ENCODE data around the gene LYPLAL1. TPM values are rescaled to one million over a fixed set of nuclear protein-coding genes. Genes with fewer than 3 reads are reported as not detected.

LYPLAL1 gene
- total and polyA plus RNA-seq, 2 of the 4 experiments (the other 2 are of a cell fraction) = 4.8 to 7.5 TPM

DNA sequence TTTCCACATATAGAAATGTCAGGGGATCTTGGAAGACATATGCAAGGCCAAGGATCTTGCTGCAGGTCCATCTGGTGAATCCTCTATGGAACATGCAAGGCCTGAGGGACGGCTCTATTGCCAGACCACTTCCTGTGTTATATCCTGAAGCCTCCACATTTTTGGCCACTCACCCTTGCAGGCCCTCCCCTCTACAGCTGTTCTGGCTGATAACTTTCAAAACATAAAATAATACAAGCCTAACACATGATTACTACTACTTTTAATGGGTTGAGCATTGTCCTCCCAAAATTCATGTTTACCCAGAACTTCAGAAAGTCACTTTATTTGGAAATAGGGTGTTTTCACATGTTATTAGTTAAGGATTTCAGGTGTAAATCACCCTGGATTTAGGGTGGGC, 18.5 kb upstream of the LYPLAL1 start:
- in situ Hi-C loops (cut with MboI; ENCODE audit: low sequenced_read_pairs) (no loop called here), intact Hi-C loops (cut with micrococcal nuclease) (no loop called here), dilution Hi-C loops (cut with HindIII; ENCODE audit: low sequenced_read_pairs, unreplicated experiment) (no loop called here)
- TF ChIP-seq, protein P1, sequence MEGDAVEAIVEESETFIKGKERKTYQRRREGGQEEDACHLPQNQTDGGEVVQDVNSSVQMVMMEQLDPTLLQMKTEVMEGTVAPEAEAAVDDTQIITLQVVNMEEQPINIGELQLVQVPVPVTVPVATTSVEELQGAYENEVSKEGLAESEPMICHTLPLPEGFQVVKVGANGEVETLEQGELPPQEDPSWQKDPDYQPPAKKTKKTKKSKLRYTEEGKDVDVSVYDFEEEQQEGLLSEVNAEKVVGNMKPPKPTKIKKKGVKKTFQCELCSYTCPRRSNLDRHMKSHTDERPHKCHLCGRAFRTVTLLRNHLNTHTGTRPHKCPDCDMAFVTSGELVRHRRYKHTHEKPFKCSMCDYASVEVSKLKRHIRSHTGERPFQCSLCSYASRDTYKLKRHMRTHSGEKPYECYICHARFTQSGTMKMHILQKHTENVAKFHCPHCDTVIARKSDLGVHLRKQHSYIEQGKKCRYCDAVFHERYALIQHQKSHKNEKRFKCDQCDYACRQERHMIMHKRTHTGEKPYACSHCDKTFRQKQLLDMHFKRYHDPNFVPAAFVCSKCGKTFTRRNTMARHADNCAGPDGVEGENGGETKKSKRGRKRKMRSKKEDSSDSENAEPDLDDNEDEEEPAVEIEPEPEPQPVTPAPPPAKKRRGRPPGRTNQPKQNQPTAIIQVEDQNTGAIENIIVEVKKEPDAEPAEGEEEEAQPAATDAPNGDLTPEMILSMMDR (conservative IDR thresholded peaks at IDR 0.05; ENCODE audit: low read depth, low read length) = no peak
- TF ChIP-seq, protein P2, sequence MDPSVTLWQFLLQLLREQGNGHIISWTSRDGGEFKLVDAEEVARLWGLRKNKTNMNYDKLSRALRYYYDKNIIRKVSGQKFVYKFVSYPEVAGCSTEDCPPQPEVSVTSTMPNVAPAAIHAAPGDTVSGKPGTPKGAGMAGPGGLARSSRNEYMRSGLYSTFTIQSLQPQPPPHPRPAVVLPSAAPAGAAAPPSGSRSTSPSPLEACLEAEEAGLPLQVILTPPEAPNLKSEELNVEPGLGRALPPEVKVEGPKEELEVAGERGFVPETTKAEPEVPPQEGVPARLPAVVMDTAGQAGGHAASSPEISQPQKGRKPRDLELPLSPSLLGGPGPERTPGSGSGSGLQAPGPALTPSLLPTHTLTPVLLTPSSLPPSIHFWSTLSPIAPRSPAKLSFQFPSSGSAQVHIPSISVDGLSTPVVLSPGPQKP (IDR thresholded peaks at IDR 0.05; ENCODE audit: borderline replicate concordance, low read depth, low read length) = no peak
- TF ChIP-seq NFE2L2 (IDR thresholded peaks at IDR 0.05; ENCODE audit: low read depth, low read length) (no peak), BHLHE40 (IDR thresholded peaks at IDR 0.05; ENCODE audit: low read depth, low read length) (no peak), RCOR1 (IDR thresholded peaks at IDR 0.05; ENCODE audit: insufficient replicate concordance, low read length) (no peak), RFX5 (IDR thresholded peaks at IDR 0.05; ENCODE audit: low read depth, low read length) (no peak), CEBPB (IDR thresholded peaks at IDR 0.05; ENCODE audit: low read depth, low read length) (no peak), MAFK (IDR thresholded peaks at IDR 0.05; ENCODE audit: low read depth, low read length) (no peak), MXI1 (IDR thresholded peaks at IDR 0.05; ENCODE audit: borderline replicate concordance, low read depth, low read length) (no peak), CHD1 (IDR thresholded peaks at IDR 0.05; ENCODE audit: low read depth, low read length) (no peak), SMC3 (IDR thresholded peaks at IDR 0.05; ENCODE audit: low read depth, low read length) (no peak)
- TF ChIP-seq, protein P3, sequence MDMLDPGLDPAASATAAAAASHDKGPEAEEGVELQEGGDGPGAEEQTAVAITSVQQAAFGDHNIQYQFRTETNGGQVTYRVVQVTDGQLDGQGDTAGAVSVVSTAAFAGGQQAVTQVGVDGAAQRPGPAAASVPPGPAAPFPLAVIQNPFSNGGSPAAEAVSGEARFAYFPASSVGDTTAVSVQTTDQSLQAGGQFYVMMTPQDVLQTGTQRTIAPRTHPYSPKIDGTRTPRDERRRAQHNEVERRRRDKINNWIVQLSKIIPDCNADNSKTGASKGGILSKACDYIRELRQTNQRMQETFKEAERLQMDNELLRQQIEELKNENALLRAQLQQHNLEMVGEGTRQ (IDR thresholded peaks at IDR 0.05; ENCODE audit: low read depth, low read length) = no peak
- H3K56ac ChIP-seq (ENCODE audit: extremely low read depth, insufficient read depth, low read length) = no peak overlapping the region
- H2AK5ac ChIP-seq (ENCODE audit: low read depth, low read length) = no peak overlapping the region
- no peak overlapping the region for H3K4me3 ChIP-seq (ENCODE audit: insufficient read depth, low read depth, low read length)
- ATAC-seq (ENCODE audit: low read depth) (no peak), DNase-seq (peak; percentile 22)
- H3K18ac ChIP-seq (ENCODE audit: low read depth, low read length) = no peak overlapping the region
- H2BK120ac ChIP-seq (ENCODE audit: low read depth, low read length) = no peak overlapping the region
- no peak overlapping the region for H4K91ac ChIP-seq (ENCODE audit: insufficient read depth, low read depth, low read length)
- no peaks in the 10 kb centered on the region for H3K36me3 ChIP-seq (ENCODE audit: control insufficient read depth, insufficient read depth, low read length)
- no peak overlapping the region for H4K8ac ChIP-seq (ENCODE audit: low read depth in 2 of 2, low read length in 2 of 2)
- H2AFZ ChIP-seq (replicated peaks; ENCODE audit: low read length, poor library complexity) = no peak overlapping the region
- no peaks in the 10 kb centered on the region for H3K79me1 ChIP-seq (ENCODE audit: low read depth in 1 of 2, low read length in 2 of 2)
- POLR2A ChIA-PET (ENCODE audit: unreplicated experiment) = no interaction called here
- H3K23ac ChIP-seq (ENCODE audit: low read depth, low read length) = no peak overlapping the region
- WGBS, 2 experiments (ENCODE audit: extremely low coverage in 2 of 2, insufficient read length in 1 of 2) = 90% methylated on average over 1 of the region's 1 CpG; no CpG with 5 or more reads in 1 of the 2 experiments
- H3K9me1 ChIP-seq (ENCODE audit: insufficient read depth, low read length) = no peaks in the 10 kb centered on the region
- H3K27me3 ChIP-seq (ENCODE audit: control insufficient read depth, insufficient read depth, low read length) = no peaks in the 10 kb centered on the region
- no peak overlapping the region for H2AK9ac ChIP-seq (replicated peaks; ENCODE audit: low read depth, low read length, poor library complexity)
- no peak overlapping the region for H3K14ac ChIP-seq (replicated peaks; ENCODE audit: low read depth, low read length)
- H4K5ac ChIP-seq (ENCODE audit: low read depth, low read length) = no peak overlapping the region
- H2BK5ac ChIP-seq (ENCODE audit: low read depth, low read length, poor library complexity, severe bottlenecking) = no peak overlapping the region
- no peak overlapping the region for H3K4me2 ChIP-seq (ENCODE audit: low read depth, low read length)
- no peaks in the 10 kb centered on the region for H3K4me1 ChIP-seq (ENCODE audit: control insufficient read depth, insufficient read depth, low read length)
- no peak overlapping the region for H3K9ac ChIP-seq (ENCODE audit: low read depth, low read length)
- H3K9me3 ChIP-seq (ENCODE audit: control insufficient read depth, insufficient read depth, low read length) = no peaks in the 10 kb centered on the region
- CTCF ChIA-PET = no interaction called here
- H4K20me1 ChIP-seq (ENCODE audit: insufficient read depth, low read length) = no peaks in the 10 kb centered on the region
- H3K4ac ChIP-seq (ENCODE audit: low read depth, low read length) = no peak overlapping the region
- no peak overlapping the region for H2BK15ac ChIP-seq (ENCODE audit: low read depth, low read length)
- no peak overlapping the region for H2BK20ac ChIP-seq (ENCODE audit: low read depth, low read length)
- no TSS peak for BruUV-seq (replicated peaks)
- H3K27ac ChIP-seq (ENCODE audit: insufficient read depth, low read length) = no peak overlapping the region

All from IMR-90 (cell line).